Muscle layer of duodenum (tissue), 2 donors: ENCODE data around the gene HCRTR2.
"Not testable (repeated sequence)": the region's sequence is repeated elsewhere in the genome, so short reads cannot be mapped to it uniquely, and the experiment has no call there.

Experiments
- H3K27ac ChIP-seq: one replicate; pipeline ENCODE4 v1.7.0; 2013; ENCODE audit warnings: mild to moderate bottlenecking, low read length
- H3K27me3 ChIP-seq: one replicate; pipeline ENCODE4 v1.7.0; 2013; ENCODE audit warnings: low read depth, mild to moderate bottlenecking, control low read depth, low read length
- H3K36me3 ChIP-seq, 2 donors: one replicate each; pipeline ENCODE4 v1.7.0; 2013; ENCODE audit warnings: low read length in 2 of 2, control low read depth in 1 of 2, mild to moderate bottlenecking in 1 of 2; ENCODE audit not compliant: insufficient read depth in 2 of 2, control insufficient read depth in 1 of 2
- H3K4me1 ChIP-seq, 2 donors: one replicate each; pipeline ENCODE4 v1.7.0; 2013; ENCODE audit warnings: low read length in 2 of 2, mild to moderate bottlenecking in 2 of 2, control low read depth in 1 of 2, moderate library complexity in 1 of 2; ENCODE audit not compliant: insufficient read depth in 2 of 2, control insufficient read depth in 1 of 2
- H3K4me3 ChIP-seq, 2 donors: one replicate each; pipeline ENCODE4 v1.7.0; 2013; ENCODE audit warnings: low read length in 2 of 2, low read depth in 1 of 2, mild to moderate bottlenecking in 1 of 2
- H3K9me3 ChIP-seq, 2 donors: one replicate each; pipeline ENCODE4 v1.7.0; 2013; ENCODE audit warnings: low read length in 2 of 2, control low read depth in 1 of 2, mild to moderate bottlenecking in 1 of 2; ENCODE audit not compliant: control insufficient read depth in 1 of 2
- donor health status: healthy.

HCRTR2 gene

GRCh38 chr6:55281215-55281614 is 106.9 kb downstream of the HCRTR2 start:
- Histone ChIP-seq H3K36me3 (no peaks in the 10 kb centered on the region), H3K4me1 (peaks cover 0 to 5% of the 10 kb centered on the region in 2 donors), H3K27ac (no peak overlapping the region), H3K27me3 (no peaks in the 10 kb centered on the region), H3K9me3 (no peaks in the 10 kb centered on the region), H3K4me3 (no peak overlapping the region)

- Histone ChIP-seq H3K27me3 (no peaks in the 10 kb centered on the region), H3K36me3 (no peaks in the 10 kb centered on the region), H3K9me3 (no peaks in the 10 kb centered on the region), H3K4me3 (no peak overlapping the region), H3K27ac (no peak overlapping the region), H3K4me1 (peaks cover 0 to under 1% of the 10 kb centered on the region in 2 donors)
Measured at GRCh38 chr6:55282115-55282514, 107.8 kb downstream of the HCRTR2 start.

GRCh38 chr6:55286824-55287223 is 112.5 kb downstream of the HCRTR2 start:
- H3K36me3 ChIP-seq: no peaks in the 10 kb centered on the region
- H3K4me1 ChIP-seq: no peaks in the 10 kb centered on the region
- H3K27ac ChIP-seq: no peak overlapping the region
- H3K4me3 ChIP-seq: no peak overlapping the region
- H3K9me3 ChIP-seq: no peaks in the 10 kb centered on the region
- no peaks in the 10 kb centered on the region for H3K27me3 ChIP-seq

- H3K27ac ChIP-seq: no peak overlapping the region
- H3K9me3 ChIP-seq: no peaks in the 10 kb centered on the region
- no peak overlapping the region for H3K4me3 ChIP-seq
- H3K27me3 ChIP-seq: no peaks in the 10 kb centered on the region
- H3K36me3 ChIP-seq: no peaks in the 10 kb centered on the region
- H3K4me1 ChIP-seq: no peaks in the 10 kb centered on the region
Measured at GRCh38 chr6:55290736-55291135, 116.4 kb downstream of the HCRTR2 start.

- Histone ChIP-seq H3K4me3 (no peak overlapping the region), H3K4me1 (no peaks in the 10 kb centered on the region), H3K36me3 (no peaks in the 10 kb centered on the region), H3K27me3 (no peaks in the 10 kb centered on the region), H3K27ac (no peak overlapping the region), H3K9me3 (no peaks in the 10 kb centered on the region)
Measured at GRCh38 chr6:55293116-55293515, 118.8 kb downstream of the HCRTR2 start.

GRCh38 chr6:55297214-55297613 is 122.9 kb downstream of the HCRTR2 start:
- H3K4me3 ChIP-seq, H3K36me3 ChIP-seq, H3K4me1 ChIP-seq, H3K27ac ChIP-seq, H3K9me3 ChIP-seq, H3K27me3 ChIP-seq: not testable (repeated sequence)

- H3K27ac ChIP-seq: no peak overlapping the region
- H3K4me1 ChIP-seq: no peaks in the 10 kb centered on the region
- no peak overlapping the region for H3K4me3 ChIP-seq
- H3K9me3 ChIP-seq: no peaks in the 10 kb centered on the region
- no peaks in the 10 kb centered on the region for H3K36me3 ChIP-seq
- H3K27me3 ChIP-seq: no peaks in the 10 kb centered on the region
Measured at GRCh38 chr6:55299286-55299985, 125.1 kb downstream of the HCRTR2 start.

GRCh38 chr6:55304747-55305146 is 130.4 kb downstream of the HCRTR2 start:
- Histone ChIP-seq H3K9me3 (no peaks in the 10 kb centered on the region), H3K27me3 (no peaks in the 10 kb centered on the region), H3K4me1 (no peaks in the 10 kb centered on the region), H3K36me3 (no peaks in the 10 kb centered on the region), H3K4me3 (no peak overlapping the region), H3K27ac (no peak overlapping the region)

GRCh38 chr6:55319961-55320695 is 145.8 kb downstream of the HCRTR2 start:
- H3K4me1 ChIP-seq: no peaks in the 10 kb centered on the region
- H3K27me3 ChIP-seq: no peaks in the 10 kb centered on the region
- peaks cover 0 to 3% of the 10 kb centered on the region in 2 donors for H3K9me3 ChIP-seq
- no peaks in the 10 kb centered on the region for H3K36me3 ChIP-seq
- no peak overlapping the region for H3K4me3 ChIP-seq
- H3K27ac ChIP-seq: no peak overlapping the region

- no peaks in the 10 kb centered on the region for H3K27me3 ChIP-seq
Measured at GRCh38 chr6:55320696-55321086, 146.4 kb downstream of the HCRTR2 start.

GRCh38 chr6:55327169-55327568 is 152.9 kb downstream of the HCRTR2 start, which contains the start of gene GFRAL:
GFRAL (plus strand) TSS chr6:55327469; CDS start chr6:55327555, 86 bp downstream.
- Histone ChIP-seq H3K4me1 (no peaks in the 10 kb centered on the region), H3K36me3 (no peaks in the 10 kb centered on the region)

More at GRCh38 chr6:55320696-55321086, 146.4 kb downstream of the HCRTR2 start:
- H3K27ac ChIP-seq: no peak overlapping the region
- H3K4me3 ChIP-seq: no peak overlapping the region
- H3K36me3 ChIP-seq: no peaks in the 10 kb centered on the region
- peaks cover 0 to 3% of the 10 kb centered on the region in 2 donors for H3K9me3 ChIP-seq
- H3K4me1 ChIP-seq: no peaks in the 10 kb centered on the region

More at GRCh38 chr6:55327169-55327568, 152.9 kb downstream of the HCRTR2 start, which contains the start of gene GFRAL:
- no peaks in the 10 kb centered on the region for H3K9me3 ChIP-seq
- no peak within 1 kb of the TSS for H3K4me3 ChIP-seq
- H3K27me3 ChIP-seq: no peaks in the 10 kb centered on the region
- no peak within 1 kb of the TSS for H3K27ac ChIP-seq
